Adipocyte (in vitro differentiated cells): ENCODE measurements around the gene ALG9.
"Not testable (repeated sequence)": the region's sequence is repeated elsewhere in the genome, so short reads cannot be mapped to it uniquely, and the experiment has no call there.

Source experiments
- DNase-seq: peaks from one replicate; pipeline ENCODE4 v3.0.0-alpha.2; 2015; ENCODE audit warnings: low read depth
- H3K27me3 ChIP-seq: replicated peaks from 2 replicates; pipeline ENCODE4 v1.7.0; 2013; ENCODE audit warnings: mild to moderate bottlenecking, low read length, moderate library complexity; ENCODE audit not compliant: control insufficient read depth, insufficient read depth
- H3K36me3 ChIP-seq: 2 replicates; pipeline ENCODE4 v1.7.0; 2013; ENCODE audit warnings: low read length, mild to moderate bottlenecking, moderate library complexity; ENCODE audit not compliant: control insufficient read depth, insufficient read depth, severe bottlenecking
- H3K4me1 ChIP-seq: 2 replicates; pipeline ENCODE4 v1.7.0; 2013; ENCODE audit warnings: mild to moderate bottlenecking, low read length, moderate library complexity; ENCODE audit not compliant: control insufficient read depth, insufficient read depth
- H3K4me3 ChIP-seq: 2 replicates; pipeline ENCODE4 v1.7.0; 2013; ENCODE audit warnings: mild to moderate bottlenecking, low read length, moderate library complexity
- H3K9ac ChIP-seq: 2 replicates; pipeline ENCODE4 v1.7.0; 2013; ENCODE audit warnings: mild to moderate bottlenecking, low read length, moderate library complexity
- H3K9me3 ChIP-seq: 2 replicates; pipeline ENCODE4 v1.7.0; 2013; ENCODE audit warnings: mild to moderate bottlenecking, low read length, moderate library complexity; ENCODE audit not compliant: control insufficient read depth

ALG9 gene

GRCh38 chr11:111792955-111793500, 78.4 kb downstream of the ALG9 start:
- Histone ChIP-seq H3K9ac (no peak overlapping the region), H3K27me3 (no peaks in the 10 kb centered on the region), H3K4me3 (no peak overlapping the region), H3K4me1 (peaks cover 49% of the 10 kb centered on the region), H3K36me3 (peaks cover 24% of the 10 kb centered on the region), H3K9me3 (no peaks in the 10 kb centered on the region)
- peak; percentile 48 for DNase-seq

DNA sequence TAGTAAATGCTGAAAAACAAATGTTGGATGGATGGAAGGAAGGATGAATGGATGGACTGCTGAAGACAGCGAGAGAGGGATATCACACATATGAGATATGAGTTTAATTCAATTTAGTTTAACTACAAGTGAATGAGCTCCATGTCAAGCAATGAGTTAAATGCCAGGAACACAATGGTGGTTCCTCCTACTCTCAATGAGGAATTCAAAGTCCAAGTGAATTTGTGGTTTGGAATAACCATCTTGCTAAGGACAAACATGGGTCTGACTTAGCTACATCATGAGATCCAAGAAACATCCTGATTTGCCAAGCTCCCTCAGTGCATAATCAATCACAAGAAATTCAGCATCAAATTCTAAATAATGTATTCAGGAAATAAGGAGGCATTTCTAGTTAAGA, 79.1 kb downstream of the ALG9 start:
- Histone ChIP-seq H3K9ac (no peak overlapping the region), H3K4me1 (peaks cover 47% of the 10 kb centered on the region), H3K36me3 (peaks cover 21% of the 10 kb centered on the region), H3K4me3 (no peak overlapping the region), H3K9me3 (no peaks in the 10 kb centered on the region), H3K27me3 (no peaks in the 10 kb centered on the region)
- DNase-seq: no peak

DNA sequence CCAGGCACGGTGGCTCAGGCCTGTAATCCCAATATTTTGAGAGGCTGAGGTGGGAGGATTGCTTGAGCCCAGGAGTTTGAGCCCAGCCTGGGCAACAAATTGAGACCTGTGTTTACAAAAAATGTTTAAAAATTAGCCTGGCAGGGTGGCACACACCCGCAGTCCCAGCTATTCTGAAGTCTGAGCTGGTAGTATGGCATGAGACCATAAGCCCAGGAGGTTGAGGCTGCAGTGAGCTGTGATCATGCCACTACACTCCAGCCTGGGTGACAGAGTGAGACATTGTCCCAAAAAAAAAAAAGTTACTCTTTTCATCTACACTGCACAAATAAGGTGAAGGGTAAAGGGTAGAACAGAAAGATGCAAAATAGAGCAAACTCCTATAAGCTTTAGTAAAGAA, 82.9 kb downstream of the ALG9 start:
- DNase-seq: no peak
- Histone ChIP-seq H3K27me3 (no peaks in the 10 kb centered on the region), H3K4me3 (no peak overlapping the region)

DNA sequence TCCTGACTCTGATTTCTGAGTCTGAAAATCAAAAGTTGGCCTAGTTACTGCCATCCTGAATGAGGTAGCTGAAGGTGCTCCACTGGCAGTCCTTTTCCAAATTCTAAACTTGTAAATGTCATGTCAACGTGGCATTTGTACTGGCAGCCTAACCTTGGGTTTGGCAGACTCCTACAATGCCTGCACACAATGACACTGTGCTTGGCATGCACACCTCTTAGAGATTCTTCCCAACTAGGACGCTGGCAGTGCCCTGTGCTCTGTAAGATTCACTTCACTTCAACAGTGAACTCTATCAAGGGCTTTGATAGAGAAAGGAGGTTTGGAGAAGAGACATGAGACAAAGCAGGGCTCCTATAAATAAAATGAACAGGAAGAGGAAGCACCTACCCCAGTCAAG, 83.3 kb downstream of the ALG9 start:
- Histone ChIP-seq H3K36me3 (peaks cover 58% of the 10 kb centered on the region), H3K4me3 (no peak overlapping the region), H3K4me1 (peaks cover 5% of the 10 kb centered on the region), H3K9me3 (no peaks in the 10 kb centered on the region), H3K9ac (no peak overlapping the region), H3K27me3 (no peaks in the 10 kb centered on the region)
- DNase-seq: no peak

More for the DNA sequence above, 82.9 kb downstream of the ALG9 start:
- Histone ChIP-seq H3K9me3 (no peaks in the 10 kb centered on the region), H3K9ac (no peak overlapping the region), H3K4me1 (peaks cover 9% of the 10 kb centered on the region), H3K36me3 (peaks cover 53% of the 10 kb centered on the region)

DNA sequence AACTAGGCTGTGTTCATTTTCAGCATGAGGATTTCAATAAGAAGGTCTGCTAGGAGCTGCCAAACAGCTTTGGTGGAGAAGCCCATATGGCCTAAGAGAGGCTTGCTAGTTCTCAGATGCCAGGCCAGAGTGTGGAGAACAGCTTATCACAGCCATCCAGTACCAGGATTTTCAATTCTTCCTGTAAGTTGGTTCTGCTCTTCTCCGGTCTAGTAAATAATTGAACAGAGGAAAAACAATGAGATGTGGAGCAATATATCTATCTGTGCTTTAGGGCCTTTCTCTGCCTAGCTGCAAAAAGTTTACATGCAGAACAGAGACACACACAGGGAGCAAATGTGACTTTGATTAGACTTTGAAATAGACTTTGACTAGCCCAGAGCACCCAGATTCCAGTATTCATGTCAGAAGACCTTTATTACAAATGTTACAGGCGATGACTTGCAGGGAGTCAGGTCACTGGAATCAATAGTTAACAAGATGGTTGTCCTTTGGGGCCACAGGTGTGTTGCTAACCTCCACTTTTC, 85.4 kb downstream of the ALG9 start:
- Histone ChIP-seq H3K4me1 (no peaks in the 10 kb centered on the region), H3K36me3 (peaks cover 65% of the 10 kb centered on the region), H3K9ac (no peak overlapping the region), H3K27me3 (no peaks in the 10 kb centered on the region), H3K9me3 (no peaks in the 10 kb centered on the region), H3K4me3 (no peak overlapping the region)
- DNase-seq: no peak

DNA sequence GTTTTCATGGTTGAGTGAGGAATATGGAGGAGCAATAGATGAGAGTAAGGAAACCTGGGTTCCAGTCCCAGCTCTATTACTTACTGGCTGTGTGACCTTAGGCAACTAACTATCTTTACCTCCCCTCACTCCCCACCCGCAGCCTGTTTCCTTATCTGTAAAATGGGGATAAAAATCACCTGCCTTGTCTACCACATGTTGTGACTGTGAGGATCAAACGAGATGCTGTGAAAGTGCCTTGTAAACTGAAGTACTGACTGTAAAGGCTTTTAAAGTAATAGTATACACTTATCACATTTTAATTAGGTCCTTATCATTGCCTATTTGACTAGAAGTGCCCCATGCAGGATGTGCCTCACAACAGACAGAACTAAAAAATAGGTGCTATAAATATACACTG, 86.3 kb downstream of the ALG9 start:
- no peak for DNase-seq
- Histone ChIP-seq H3K4me3 (no peak overlapping the region), H3K9me3 (no peaks in the 10 kb centered on the region)

GRCh38 chr11:111784311-111784710, 87.1 kb downstream of the ALG9 start:
- not testable (repeated sequence) for H3K4me3 ChIP-seq, DNase-seq, H3K4me1 ChIP-seq, H3K27me3 ChIP-seq, H3K9me3 ChIP-seq, H3K9ac ChIP-seq
- H3K36me3 ChIP-seq: peaks cover 61% of the 10 kb centered on the region

More for the DNA sequence above, 86.3 kb downstream of the ALG9 start:
- no peak overlapping the region for H3K9ac ChIP-seq
- peaks cover 65% of the 10 kb centered on the region for H3K36me3 ChIP-seq
- no peaks in the 10 kb centered on the region for H3K27me3 ChIP-seq
- H3K4me1 ChIP-seq: no peaks in the 10 kb centered on the region

GRCh38 chr11:111782109-111782741, 89.2 kb downstream of the ALG9 start:
- Histone ChIP-seq H3K9me3 (no peaks in the 10 kb centered on the region), H3K9ac (no peak overlapping the region)
- DNase-seq: no peak

GRCh38 chr11:111779118-111779517, 92.3 kb downstream of the ALG9 start:
- peaks cover 29% of the 10 kb centered on the region for H3K4me1 ChIP-seq
- no peak overlapping the region for H3K4me3 ChIP-seq
- H3K36me3 ChIP-seq: peaks cover 24% of the 10 kb centered on the region
- H3K9ac ChIP-seq: no peak overlapping the region
- no peak for DNase-seq
- no peaks in the 10 kb centered on the region for H3K9me3 ChIP-seq
- H3K27me3 ChIP-seq: no peaks in the 10 kb centered on the region

More at GRCh38 chr11:111782109-111782741, 89.2 kb downstream of the ALG9 start:
- peaks cover 13% of the 10 kb centered on the region for H3K4me1 ChIP-seq
- H3K4me3 ChIP-seq: no peak overlapping the region
- H3K27me3 ChIP-seq: no peaks in the 10 kb centered on the region
- H3K36me3 ChIP-seq: peaks cover 54% of the 10 kb centered on the region

DNA sequence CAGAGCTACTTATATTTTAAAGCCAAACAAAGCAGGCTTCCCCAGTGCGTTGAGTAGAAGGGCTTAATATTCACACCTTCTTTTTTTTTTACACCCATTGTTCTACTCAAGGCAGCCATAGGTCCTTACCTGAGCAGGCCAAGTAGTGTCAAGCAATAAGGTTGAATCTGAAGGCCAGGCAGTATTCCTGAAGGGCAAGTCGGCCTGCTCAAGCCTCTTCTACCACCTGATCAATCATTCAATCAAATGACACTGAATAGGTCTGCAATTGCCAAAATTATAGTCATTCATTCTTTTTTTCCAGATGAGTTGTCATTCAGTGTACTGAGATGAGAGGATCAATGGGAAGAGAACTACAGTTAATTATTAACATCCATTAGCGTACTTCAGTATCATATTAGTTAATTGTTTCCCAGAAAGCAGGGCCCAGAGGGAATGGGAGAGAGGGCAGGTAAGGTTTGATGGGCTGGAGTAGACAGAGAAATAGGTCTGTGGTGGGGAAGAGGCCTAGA, 93.3 kb downstream of the ALG9 start:
- Histone ChIP-seq H3K4me1 (peaks cover 29% of the 10 kb centered on the region), H3K36me3 (peaks cover 14% of the 10 kb centered on the region), H3K9ac (peak overlapping the region; percentile 64), H3K9me3 (no peaks in the 10 kb centered on the region), H3K27me3 (no peaks in the 10 kb centered on the region), H3K4me3 (no peak overlapping the region)
- no peak for DNase-seq

GRCh38 chr11:111777094-111778046, 94.0 kb downstream of the ALG9 start:
- Histone ChIP-seq H3K9me3 (no peaks in the 10 kb centered on the region), H3K4me3 (no peak overlapping the region), H3K9ac (peak overlapping the region; percentile 64), H3K4me1 (peaks cover 29% of the 10 kb centered on the region), H3K36me3 (peaks cover 7% of the 10 kb centered on the region), H3K27me3 (no peaks in the 10 kb centered on the region)
- DNase-seq: peak; percentile 92
